Muscle of arm (tissue), 12 donors: ENCODE results near the gene RXYLT1. TPM values are rescaled to one million over a fixed set of nuclear protein-coding genes. Genes with fewer than 3 reads are reported as not detected.
A peak's percentile ranks its signal among the peaks of the same experiment; 100 is the strongest.
"Not testable (repeated sequence)": the region's sequence is repeated elsewhere in the genome, so short reads cannot be mapped to it uniquely, and the experiment has no call there.

Experiments
- DNase-seq: peaks from one replicate; pipeline ENCODE4 v3.0.0-alpha.2; 2013
- polyA plus RNA-seq, 12 donors: library from polyadenylated mRNA; unstranded; fragments of 120-200 nt; gene quantifications; one replicate each; pipeline ENCODE4 v1.2.1, GENCODE V29; 2013; ENCODE audit not compliant: insufficient read length in 12 of 12

RXYLT1 gene
- polyA plus RNA-seq, 12 donors, result 16.0 to 23.3 (median 19.4) TPM; not detected in 1

- DNase-seq, result no peak
Observed at GRCh38 chr12:63841571-63841970, 61.9 kb downstream of the RXYLT1 start.

GRCh38 chr12:63842750-63843149 is 63.0 kb downstream of the RXYLT1 start:
- DNase-seq, result not testable (repeated sequence)

- DNase-seq, result no peak
Observed at GRCh38 chr12:63843254-63843720, 63.6 kb downstream of the RXYLT1 start.

GRCh38 chr12:63843721-63844390 is 64.1 kb downstream of the RXYLT1 start:
- DNase-seq, result peak; percentile 89

- peak; percentile 76 for DNase-seq
Observed at GRCh38 chr12:63844391-63845341, 65.0 kb downstream of the RXYLT1 start, which contains the start of gene SRGAP1. TSS of gene SRGAP1 (plus strand) at chr12:63844700. CDS start at chr12:63844817, 117 bp downstream.

GRCh38 chr12:63845726-63846125 is 66.0 kb downstream of the RXYLT1 start:
- DNase-seq, result no peak

GRCh38 chr12:63846238-63846967 is 66.7 kb downstream of the RXYLT1 start:
- no peak for DNase-seq

GRCh38 chr12:63848450-63848849 is 68.7 kb downstream of the RXYLT1 start:
- DNase-seq, result no peak

GRCh38 chr12:63849106-63849620 is 69.5 kb downstream of the RXYLT1 start:
- DNase-seq, result peak; percentile 41

- no peak for DNase-seq
Observed at GRCh38 chr12:63849641-63850040, 69.9 kb downstream of the RXYLT1 start.

- DNase-seq, result no peak
Observed at GRCh38 chr12:63853978-63854377, 74.3 kb downstream of the RXYLT1 start.

GRCh38 chr12:63855299-63855698 is 75.6 kb downstream of the RXYLT1 start:
- DNase-seq, result no peak

GRCh38 chr12:63857771-63858670 is 78.3 kb downstream of the RXYLT1 start:
- no peak for DNase-seq

Other genes with a start within 250 kb of the RXYLT1 start
- gene DPY19L2, start 111.4 kb upstream of the RXYLT1 start, polyA plus RNA-seq, result 10 to 100 TPM in 6 of 12 donors, 1 to 10 TPM in 5, not detected in 1; 4.3 to 26.1 (median 10.1) TPM
- gene SRGAP1, start 64.8 kb downstream of the RXYLT1 start, polyA plus RNA-seq, result 10 to 100 TPM in 2 of 12 donors, 1 to 10 TPM in 9, not detected in 1; 5.1 to 23.3 (median 7.1) TPM